Measurements from ENCODE around the gene CSTB. TPM values are rescaled to one million over a fixed set of nuclear protein-coding genes. Genes with fewer than 3 reads are reported as not detected.

Gene CSTB
- total RNA-seq, 1 experiment from 2014 or later = 57.5 TPM

DNA sequence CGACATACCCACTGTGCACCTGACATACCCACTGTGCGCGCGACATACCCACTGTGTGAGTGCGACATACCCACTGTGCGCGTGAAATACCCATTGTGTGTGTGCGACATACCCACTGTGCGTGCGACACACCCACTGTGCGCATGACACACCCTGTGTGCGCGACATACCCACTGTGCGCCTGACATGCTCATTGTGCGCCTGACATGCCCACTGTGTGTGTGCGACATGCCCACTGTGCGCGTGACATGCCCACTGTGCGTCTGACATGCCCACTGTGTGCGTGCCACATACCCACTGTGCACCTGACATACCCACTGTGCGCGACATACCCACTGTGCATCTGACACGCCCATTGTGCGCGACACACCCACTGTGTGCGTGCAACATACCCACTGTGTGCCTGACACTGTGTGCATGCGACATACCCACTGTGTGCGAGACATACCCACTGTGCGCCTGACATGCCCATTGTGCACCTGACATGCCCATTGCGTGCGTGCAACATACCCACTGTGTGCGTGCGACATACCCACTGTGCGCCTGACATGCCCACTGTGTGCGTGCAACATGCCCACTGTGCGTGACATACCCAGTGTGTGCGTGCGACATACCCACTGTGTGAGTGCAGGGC, 10.8 kb upstream of the CSTB start:
- TF ChIP-seq, protein P1, sequence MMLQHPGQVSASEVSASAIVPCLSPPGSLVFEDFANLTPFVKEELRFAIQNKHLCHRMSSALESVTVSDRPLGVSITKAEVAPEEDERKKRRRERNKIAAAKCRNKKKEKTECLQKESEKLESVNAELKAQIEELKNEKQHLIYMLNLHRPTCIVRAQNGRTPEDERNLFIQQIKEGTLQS (IDR thresholded peaks at IDR 0.05) = no peak
- TF ChIP-seq YY1 (IDR thresholded peaks at IDR 0.05; ENCODE audit: extremely low read depth, insufficient replicate concordance, low read depth, low read length) (no peak), SP1 (IDR thresholded peaks at IDR 0.05; ENCODE audit: low read depth) (no peak), SIN3A (IDR thresholded peaks at IDR 0.05; ENCODE audit: low read depth) (no peak), CEBPB (IDR thresholded peaks at IDR 0.05; ENCODE audit: low read depth) (no peak), ELF1 (IDR thresholded peaks at IDR 0.05; ENCODE audit: borderline replicate concordance, low read depth) (no peak), EGR1 (IDR thresholded peaks at IDR 0.05; ENCODE audit: low read depth) (no peak), POLR2A (IDR thresholded peaks at IDR 0.05; ENCODE audit: borderline replicate concordance, extremely low read depth, insufficient read depth, insufficient read length) (no peak), POLR2AphosphoS5 (IDR thresholded peaks at IDR 0.05; ENCODE audit: low read depth, low read length) (no peak), ZNF274 (IDR thresholded peaks at IDR 0.05; ENCODE audit: low read depth, low read length) (no peak), RAD21 (IDR thresholded peaks at IDR 0.05; ENCODE audit: low read depth) (no peak), SRF (IDR thresholded peaks at IDR 0.05; ENCODE audit: low read depth) (no peak)
- TF ChIP-seq, protein P2, sequence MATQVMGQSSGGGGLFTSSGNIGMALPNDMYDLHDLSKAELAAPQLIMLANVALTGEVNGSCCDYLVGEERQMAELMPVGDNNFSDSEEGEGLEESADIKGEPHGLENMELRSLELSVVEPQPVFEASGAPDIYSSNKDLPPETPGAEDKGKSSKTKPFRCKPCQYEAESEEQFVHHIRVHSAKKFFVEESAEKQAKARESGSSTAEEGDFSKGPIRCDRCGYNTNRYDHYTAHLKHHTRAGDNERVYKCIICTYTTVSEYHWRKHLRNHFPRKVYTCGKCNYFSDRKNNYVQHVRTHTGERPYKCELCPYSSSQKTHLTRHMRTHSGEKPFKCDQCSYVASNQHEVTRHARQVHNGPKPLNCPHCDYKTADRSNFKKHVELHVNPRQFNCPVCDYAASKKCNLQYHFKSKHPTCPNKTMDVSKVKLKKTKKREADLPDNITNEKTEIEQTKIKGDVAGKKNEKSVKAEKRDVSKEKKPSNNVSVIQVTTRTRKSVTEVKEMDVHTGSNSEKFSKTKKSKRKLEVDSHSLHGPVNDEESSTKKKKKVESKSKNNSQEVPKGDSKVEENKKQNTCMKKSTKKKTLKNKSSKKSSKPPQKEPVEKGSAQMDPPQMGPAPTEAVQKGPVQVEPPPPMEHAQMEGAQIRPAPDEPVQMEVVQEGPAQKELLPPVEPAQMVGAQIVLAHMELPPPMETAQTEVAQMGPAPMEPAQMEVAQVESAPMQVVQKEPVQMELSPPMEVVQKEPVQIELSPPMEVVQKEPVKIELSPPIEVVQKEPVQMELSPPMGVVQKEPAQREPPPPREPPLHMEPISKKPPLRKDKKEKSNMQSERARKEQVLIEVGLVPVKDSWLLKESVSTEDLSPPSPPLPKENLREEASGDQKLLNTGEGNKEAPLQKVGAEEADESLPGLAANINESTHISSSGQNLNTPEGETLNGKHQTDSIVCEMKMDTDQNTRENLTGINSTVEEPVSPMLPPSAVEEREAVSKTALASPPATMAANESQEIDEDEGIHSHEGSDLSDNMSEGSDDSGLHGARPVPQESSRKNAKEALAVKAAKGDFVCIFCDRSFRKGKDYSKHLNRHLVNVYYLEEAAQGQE (IDR thresholded peaks at IDR 0.05; ENCODE audit: low read depth) = no peak
- TF ChIP-seq, protein P3, sequence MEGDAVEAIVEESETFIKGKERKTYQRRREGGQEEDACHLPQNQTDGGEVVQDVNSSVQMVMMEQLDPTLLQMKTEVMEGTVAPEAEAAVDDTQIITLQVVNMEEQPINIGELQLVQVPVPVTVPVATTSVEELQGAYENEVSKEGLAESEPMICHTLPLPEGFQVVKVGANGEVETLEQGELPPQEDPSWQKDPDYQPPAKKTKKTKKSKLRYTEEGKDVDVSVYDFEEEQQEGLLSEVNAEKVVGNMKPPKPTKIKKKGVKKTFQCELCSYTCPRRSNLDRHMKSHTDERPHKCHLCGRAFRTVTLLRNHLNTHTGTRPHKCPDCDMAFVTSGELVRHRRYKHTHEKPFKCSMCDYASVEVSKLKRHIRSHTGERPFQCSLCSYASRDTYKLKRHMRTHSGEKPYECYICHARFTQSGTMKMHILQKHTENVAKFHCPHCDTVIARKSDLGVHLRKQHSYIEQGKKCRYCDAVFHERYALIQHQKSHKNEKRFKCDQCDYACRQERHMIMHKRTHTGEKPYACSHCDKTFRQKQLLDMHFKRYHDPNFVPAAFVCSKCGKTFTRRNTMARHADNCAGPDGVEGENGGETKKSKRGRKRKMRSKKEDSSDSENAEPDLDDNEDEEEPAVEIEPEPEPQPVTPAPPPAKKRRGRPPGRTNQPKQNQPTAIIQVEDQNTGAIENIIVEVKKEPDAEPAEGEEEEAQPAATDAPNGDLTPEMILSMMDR (IDR thresholded peaks at IDR 0.05 in 2 of 3, conservative IDR thresholded peaks at IDR 0.05 in 1 of 3; ENCODE audit: borderline replicate concordance in 1 of 3, insufficient read depth in 1 of 3, low read depth in 2 of 3, low read length in 2 of 3) = no peak
- ATAC-seq = no peak

More for the DNA sequence above, 10.8 kb upstream of the CSTB start:
- intact Hi-C loops (cut with micrococcal nuclease) = no loop called here
- Histone ChIP-seq H3K4me3 (replicated peaks in 1 of 2; ENCODE audit: low read depth in 1 of 2, low read length in 2 of 2) (no peak overlapping the region), H3K79me2 (ENCODE audit: insufficient read depth, low read length) (peaks cover 26% of the 10 kb centered on the region), H3K27ac (ENCODE audit: low read depth, low read length) (no peak overlapping the region), H3K36me3 (ENCODE audit: control insufficient read depth in 1 of 2, insufficient read depth in 2 of 2, low read length in 2 of 2) (peaks cover 3 to 12% of the 10 kb centered on the region in 2 experiments), H4K20me1 (ENCODE audit: insufficient read depth) (no peaks in the 10 kb centered on the region; the same call in 1 of the 2 replicates), H3K9me2 (ENCODE audit: insufficient read depth) (no peaks in the 10 kb centered on the region), H3K4me2 (ENCODE audit: low read length) (no peak overlapping the region), H3K9ac (ENCODE audit: low read length) (no peak overlapping the region), H3K9me3 (ENCODE audit: control insufficient read depth in 1 of 2, insufficient read depth in 1 of 2, low read depth in 1 of 2, low read length in 2 of 2) (no peaks in the 10 kb centered on the region), H3K27me3 (ENCODE audit: insufficient read depth, low read length) (no peaks in the 10 kb centered on the region), H2AFZ (ENCODE audit: low read depth, low read length, poor library complexity, severe bottlenecking) (no peak overlapping the region), H3K4me1 (ENCODE audit: control insufficient read depth in 1 of 2, insufficient read depth in 2 of 2, low read length in 2 of 2) (peaks cover 7 to 32% of the 10 kb centered on the region in 2 experiments; a peak in 3 of 4 replicates)
- POLR2A ChIA-PET = no interaction called here
- CTCF ChIA-PET = no interaction called here
- BruUV-seq (replicated peaks) = no TSS peak
- no peak for DNase-seq (ENCODE audit: low read depth, low spot score)
- RAD21 ChIA-PET (ENCODE audit: low non-redundant PET in 1 of 2, low total read pairs in 2 of 2, uncharacterized antibody in 2 of 2, unreplicated experiment in 2 of 2) = no interaction called here
